ENCODE measurements around the gene ARHGAP22.

Gene ARHGAP22

GRCh38 chr10:48474765-48475365 is 130.0 kb downstream of the ARHGAP22 start:
- no peak for DNase-seq

DNA sequence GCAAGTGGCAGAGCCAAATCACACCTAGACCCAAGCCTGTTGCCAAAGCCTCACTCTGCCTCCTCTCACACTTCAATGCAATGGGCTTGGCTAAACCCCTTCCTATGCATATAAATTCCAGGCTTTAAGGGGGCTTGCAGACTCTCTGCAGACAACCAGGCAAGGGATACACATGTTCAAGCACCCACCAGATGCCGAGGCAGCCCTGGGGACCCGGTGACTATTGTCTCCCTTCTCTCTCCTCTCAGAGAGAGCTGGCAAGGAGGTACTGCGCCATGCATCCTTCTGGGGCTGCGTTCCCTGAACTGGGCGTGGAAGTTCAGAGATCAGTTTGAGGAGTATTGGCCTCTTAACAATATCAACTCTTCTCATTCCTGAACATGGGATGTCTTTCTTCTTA is 131.2 kb downstream of the ARHGAP22 start:
- no peak for DNase-seq

DNA sequence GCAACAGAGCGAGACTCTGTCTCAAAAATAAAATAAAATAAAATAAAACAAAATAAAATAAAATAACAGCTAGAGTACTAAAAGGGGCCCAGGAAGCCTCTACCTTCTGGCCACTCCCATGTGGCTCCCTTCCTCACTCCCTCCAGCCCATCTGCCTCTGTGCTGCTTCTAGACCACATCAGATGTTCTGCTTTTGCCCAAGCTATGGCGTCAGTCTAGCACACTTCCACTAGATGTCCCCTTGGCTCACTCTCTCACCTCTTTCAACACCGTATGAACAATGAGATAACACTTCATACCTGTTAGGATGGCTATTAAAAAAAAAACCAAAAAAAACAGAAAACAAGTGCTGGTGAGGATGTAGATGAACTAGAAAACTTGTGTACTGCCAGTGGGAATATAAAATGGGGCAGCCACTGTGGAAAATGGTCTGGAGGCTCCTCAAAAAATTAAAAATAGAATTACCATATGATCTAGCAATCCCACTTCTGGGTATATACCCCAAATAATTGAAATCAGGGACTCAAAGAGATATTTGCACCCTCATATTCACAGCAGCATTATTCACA is 132.3 kb downstream of the ARHGAP22 start:
- no peak for DNase-seq

- no peak for DNase-seq
These were observed 133.7 kb downstream of the ARHGAP22 start for GRCh38 chr10:48470893-48471805.

- no peak for DNase-seq
These were observed 134.6 kb downstream of the ARHGAP22 start for GRCh38 chr10:48470115-48470892.

GRCh38 chr10:48469516-48470020 is 135.3 kb downstream of the ARHGAP22 start:
- DNase-seq: no peak

GRCh38 chr10:48468866-48469511 is 135.9 kb downstream of the ARHGAP22 start:
- no peak for DNase-seq

DNA sequence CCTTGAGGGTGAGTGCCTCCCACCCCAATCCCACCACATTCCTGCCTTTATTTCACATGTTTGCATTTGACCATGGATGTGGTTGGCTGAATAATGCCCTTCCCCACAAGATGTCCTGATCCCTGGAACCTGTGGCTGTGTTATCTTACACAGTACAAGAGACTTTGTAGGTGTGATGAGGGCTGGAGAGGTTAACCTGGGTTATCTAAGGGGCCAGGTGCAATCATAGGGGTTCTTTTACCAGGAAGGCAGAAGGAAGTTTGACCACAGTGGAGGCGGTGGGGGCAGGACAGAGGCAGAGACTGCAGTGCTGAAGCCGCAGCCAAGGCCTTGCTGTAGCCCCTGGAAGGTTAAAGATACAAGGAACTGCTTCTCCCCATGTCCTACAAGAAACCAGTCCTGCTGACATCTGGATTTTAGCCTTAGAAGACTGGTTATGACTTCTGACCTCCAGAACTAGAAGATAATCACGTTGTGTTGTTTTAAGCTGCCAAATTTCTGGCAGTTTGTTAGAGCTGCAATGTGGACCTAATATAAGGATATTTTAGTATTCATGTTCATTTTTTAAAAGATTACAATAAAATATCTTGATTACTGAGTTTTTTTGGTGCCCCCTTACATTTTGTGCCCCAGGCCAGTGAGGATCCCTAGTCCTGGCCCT is 136.6 kb downstream of the ARHGAP22 start:
- DNase-seq: no peak

- DNase-seq: no peak
These were observed 137.2 kb downstream of the ARHGAP22 start for GRCh38 chr10:48467669-48468068.

GRCh38 chr10:48466611-48467240 is 138.1 kb downstream of the ARHGAP22 start:
- DNase-seq: no peak

- no peak for DNase-seq
These were observed 138.9 kb downstream of the ARHGAP22 start for GRCh38 chr10:48465860-48466521.

DNA sequence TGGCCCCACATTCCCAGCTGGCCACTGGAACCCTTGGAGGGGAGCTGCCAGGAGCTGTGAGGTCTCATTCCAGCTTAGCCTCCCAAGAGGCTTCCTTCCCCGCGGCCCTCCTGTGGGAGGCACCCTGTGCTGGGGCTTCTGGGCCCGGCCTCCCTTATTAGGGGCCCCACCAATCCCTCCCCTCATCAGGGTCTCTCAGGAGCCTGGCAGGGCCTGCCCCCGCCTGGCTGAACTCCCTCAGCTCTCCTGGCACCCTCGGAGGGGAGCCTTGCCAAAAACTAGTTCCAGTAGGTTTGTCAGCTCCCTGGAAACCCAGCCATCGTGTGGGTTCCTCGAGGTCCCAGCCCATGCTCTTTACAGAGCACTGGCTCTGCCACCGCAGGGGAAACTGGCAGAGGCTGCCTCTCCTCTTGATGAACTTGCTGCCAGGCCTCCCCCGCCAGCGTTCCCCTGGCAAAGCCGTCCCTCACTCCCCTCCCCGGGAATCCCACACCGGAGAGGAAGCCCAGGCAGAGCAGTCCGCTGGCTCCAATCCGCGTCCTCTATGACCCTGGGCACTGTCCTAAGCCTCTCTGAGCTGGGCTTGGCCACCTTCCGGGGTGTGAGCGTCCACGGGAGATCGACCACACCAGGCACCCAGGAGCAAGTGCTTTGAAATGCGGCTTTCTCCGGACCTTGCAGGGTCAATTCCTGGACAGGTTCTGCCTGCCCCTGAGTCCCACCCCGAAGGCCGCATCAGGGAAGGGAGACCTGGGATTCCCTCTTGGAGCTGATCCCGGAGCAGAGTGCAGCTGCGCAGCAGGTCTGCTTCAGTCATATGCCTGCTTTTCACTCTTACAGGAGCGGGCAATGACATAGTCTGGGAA is 139.8 kb downstream of the ARHGAP22 start:
- no peak for DNase-seq

- no peak for DNase-seq
These were observed 140.6 kb downstream of the ARHGAP22 start for GRCh38 chr10:48464121-48464870.

DNA sequence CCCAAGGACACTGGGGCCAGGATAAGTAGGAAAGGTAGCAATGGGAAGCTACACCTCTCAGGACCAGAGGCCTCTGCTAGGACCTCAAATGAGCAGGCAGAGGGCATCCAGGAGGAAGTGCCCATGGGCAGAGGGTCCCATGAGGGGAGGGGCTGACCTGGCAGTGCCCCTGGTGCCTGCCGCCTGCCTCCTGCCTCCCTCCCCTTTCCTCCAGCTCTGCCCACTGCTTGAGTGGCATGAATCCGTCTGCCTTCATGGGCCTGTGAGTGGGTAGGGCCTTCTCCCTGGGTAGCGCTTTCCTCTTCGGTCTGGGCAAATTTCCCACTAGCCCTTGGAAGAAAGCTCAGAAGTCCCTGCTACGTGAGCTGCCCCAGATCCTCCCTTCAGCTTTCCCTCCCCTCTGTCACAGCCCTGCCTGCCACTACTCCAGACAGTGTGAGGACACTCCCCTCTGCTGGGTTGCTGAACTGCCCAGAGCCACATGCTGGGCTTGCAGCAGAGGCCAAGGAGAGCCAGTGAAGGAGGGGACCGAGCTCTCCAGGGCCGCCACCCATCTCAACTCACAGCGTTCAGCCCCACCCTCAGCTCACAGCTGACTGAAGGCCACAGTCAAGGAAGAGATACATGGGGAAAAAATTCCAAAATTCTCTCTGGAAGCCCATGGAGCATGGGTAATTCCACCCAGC is 141.4 kb downstream of the ARHGAP22 start:
- peak; percentile 26 for DNase-seq

GRCh38 chr10:48462482-48463020 is 142.3 kb downstream of the ARHGAP22 start:
- DNase-seq: no peak

DNA sequence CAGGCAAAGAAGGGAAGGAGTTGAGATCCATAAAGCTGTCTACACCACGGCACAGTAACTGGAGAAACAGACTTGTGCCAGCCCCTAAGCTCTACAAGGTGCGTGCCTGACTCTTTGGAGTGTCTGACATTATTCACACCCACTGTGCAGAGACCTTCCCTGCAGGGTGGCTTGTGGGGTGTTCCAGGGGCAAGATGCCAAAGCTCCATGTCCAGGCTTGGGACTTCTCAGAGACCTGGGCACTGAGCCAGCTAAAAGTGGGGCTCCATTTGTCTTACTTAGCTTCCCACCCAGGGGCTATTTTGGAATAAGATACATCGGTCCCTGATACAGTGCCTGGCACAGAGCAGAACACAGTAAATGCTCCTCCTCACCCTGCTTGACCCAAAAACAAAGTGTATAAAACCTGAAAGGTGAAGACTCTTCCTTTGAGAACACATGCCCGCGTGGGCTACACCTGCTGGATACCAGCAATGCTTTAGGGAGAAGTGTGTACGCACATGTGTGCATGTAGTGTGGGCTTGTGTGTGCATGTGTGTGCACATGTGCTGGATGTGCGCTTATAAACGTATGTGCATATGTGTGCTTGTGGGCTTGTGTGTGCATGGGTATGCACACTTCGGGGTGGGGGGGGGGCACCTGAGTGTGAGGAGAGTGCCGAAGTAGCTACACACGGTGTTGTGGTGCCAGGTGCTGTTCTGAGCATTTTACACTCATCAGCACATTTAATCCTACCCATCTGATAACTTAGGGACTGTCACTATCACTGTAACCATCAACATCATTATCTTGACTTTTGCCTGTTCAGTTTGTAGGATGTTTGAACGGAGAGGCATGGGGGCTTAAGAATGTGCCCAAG is 143.0 kb downstream of the ARHGAP22 start:
- peak; percentile 8 for DNase-seq

- DNase-seq: no peak
These were observed 144.7 kb downstream of the ARHGAP22 start for GRCh38 chr10:48460182-48460581.
